Measurements from ENCODE around the gene PWWP2B.

PWWP2B gene

GRCh38 chr10:132425029-132425756, 28.2 kb downstream of the PWWP2B start:
- Histone ChIP-seq H3K4me1 (ENCODE audit: insufficient read depth, low read length) (peaks cover 18% of the 10 kb centered on the region; the same call in 1 of the 2 replicates), H3K9ac (ENCODE audit: low read depth, low read length) (no peak overlapping the region)

GRCh38 chr10:132425757-132426155, 28.8 kb downstream of the PWWP2B start:
- H3K9ac ChIP-seq (ENCODE audit: low read depth, low read length), result no peak overlapping the region
- H3K4me1 ChIP-seq (ENCODE audit: insufficient read depth, low read length), result peaks cover 12% of the 10 kb centered on the region; the same call in 1 of the 2 replicates
- H3K36me3 ChIP-seq (ENCODE audit: insufficient read depth, low read length), result no peaks in the 10 kb centered on the region
- H3K9me3 ChIP-seq (ENCODE audit: control insufficient read depth, insufficient read depth, low read length), result no peaks in the 10 kb centered on the region

More at GRCh38 chr10:132425029-132425756, 28.2 kb downstream of the PWWP2B start:
- Histone ChIP-seq H3K36me3 (ENCODE audit: insufficient read depth, low read length) (no peaks in the 10 kb centered on the region), H3K9me3 (ENCODE audit: control insufficient read depth, insufficient read depth, low read length) (no peaks in the 10 kb centered on the region)

- Histone ChIP-seq H3K9me3 (ENCODE audit: control insufficient read depth, insufficient read depth, low read length) (no peaks in the 10 kb centered on the region), H3K9ac (ENCODE audit: low read depth, low read length) (no peak overlapping the region), H3K36me3 (ENCODE audit: insufficient read depth, low read length) (no peaks in the 10 kb centered on the region), H3K4me1 (ENCODE audit: insufficient read depth, low read length) (peaks cover 4% of the 10 kb centered on the region; the same call in 1 of the 2 replicates)
Observed at GRCh38 chr10:132427006-132427771, 30.2 kb downstream of the PWWP2B start.

- Histone ChIP-seq H3K9ac (ENCODE audit: low read depth, low read length) (no peak overlapping the region), H3K36me3 (ENCODE audit: insufficient read depth, low read length) (no peaks in the 10 kb centered on the region), H3K9me3 (ENCODE audit: control insufficient read depth, insufficient read depth, low read length) (no peaks in the 10 kb centered on the region), H3K4me1 (ENCODE audit: insufficient read depth, low read length) (no peaks in the 10 kb centered on the region; the same call in 1 of the 2 replicates)
Observed at GRCh38 chr10:132427939-132428367, 31.0 kb downstream of the PWWP2B start.

GRCh38 chr10:132428486-132428995, 31.5 kb downstream of the PWWP2B start:
- H3K9me3 ChIP-seq (ENCODE audit: control insufficient read depth, insufficient read depth, low read length), result no peaks in the 10 kb centered on the region
- H3K9ac ChIP-seq (ENCODE audit: low read depth, low read length), result no peak overlapping the region
- H3K36me3 ChIP-seq (ENCODE audit: insufficient read depth, low read length), result no peaks in the 10 kb centered on the region
- H3K4me1 ChIP-seq (ENCODE audit: insufficient read depth, low read length), result no peaks in the 10 kb centered on the region; the same call in 1 of the 2 replicates

GRCh38 chr10:132429281-132430230, 32.6 kb downstream of the PWWP2B start:
- Histone ChIP-seq H3K9me3 (ENCODE audit: control insufficient read depth, insufficient read depth, low read length) (no peaks in the 10 kb centered on the region), H3K9ac (ENCODE audit: low read depth, low read length) (no peak overlapping the region), H3K36me3 (ENCODE audit: insufficient read depth, low read length) (no peaks in the 10 kb centered on the region), H3K4me1 (ENCODE audit: insufficient read depth, low read length) (no peaks in the 10 kb centered on the region; the same call in 1 of the 2 replicates)

- H3K9me3 ChIP-seq (ENCODE audit: control insufficient read depth, insufficient read depth, low read length), result no peaks in the 10 kb centered on the region
- no peaks in the 10 kb centered on the region; the same call in 1 of the 2 replicates for H3K4me1 ChIP-seq (ENCODE audit: insufficient read depth, low read length)
- H3K9ac ChIP-seq (ENCODE audit: low read depth, low read length), result no peak overlapping the region
- H3K36me3 ChIP-seq (ENCODE audit: insufficient read depth, low read length), result no peaks in the 10 kb centered on the region
Observed at GRCh38 chr10:132430231-132430743, 33.3 kb downstream of the PWWP2B start.

- no peak overlapping the region for H3K9ac ChIP-seq (ENCODE audit: low read depth, low read length)
- no peaks in the 10 kb centered on the region; the same call in 1 of the 2 replicates for H3K4me1 ChIP-seq (ENCODE audit: insufficient read depth, low read length)
- no peaks in the 10 kb centered on the region for H3K9me3 ChIP-seq (ENCODE audit: control insufficient read depth, insufficient read depth, low read length)
- no peaks in the 10 kb centered on the region for H3K36me3 ChIP-seq (ENCODE audit: insufficient read depth, low read length)
Observed at GRCh38 chr10:132430861-132431271, 33.9 kb downstream of the PWWP2B start.

GRCh38 chr10:132431537-132432175, 34.7 kb downstream of the PWWP2B start:
- Histone ChIP-seq H3K9me3 (ENCODE audit: control insufficient read depth, insufficient read depth, low read length) (no peaks in the 10 kb centered on the region), H3K36me3 (ENCODE audit: insufficient read depth, low read length) (no peaks in the 10 kb centered on the region), H3K9ac (ENCODE audit: low read depth, low read length) (no peak overlapping the region), H3K4me1 (ENCODE audit: insufficient read depth, low read length) (no peaks in the 10 kb centered on the region; the same call in 1 of the 2 replicates)

- Histone ChIP-seq H3K36me3 (ENCODE audit: insufficient read depth, low read length) (no peaks in the 10 kb centered on the region), H3K4me1 (ENCODE audit: insufficient read depth, low read length) (no peaks in the 10 kb centered on the region; the same call in 1 of the 2 replicates), H3K9me3 (ENCODE audit: control insufficient read depth, insufficient read depth, low read length) (no peaks in the 10 kb centered on the region), H3K9ac (ENCODE audit: low read depth, low read length) (no peak overlapping the region)
Observed at GRCh38 chr10:132432176-132432540, 35.2 kb downstream of the PWWP2B start.

- no peaks in the 10 kb centered on the region for H3K9me3 ChIP-seq (ENCODE audit: control insufficient read depth, insufficient read depth, low read length)
- no peaks in the 10 kb centered on the region; the same call in 1 of the 2 replicates for H3K4me1 ChIP-seq (ENCODE audit: insufficient read depth, low read length)
- no peak overlapping the region for H3K9ac ChIP-seq (ENCODE audit: low read depth, low read length)
- no peaks in the 10 kb centered on the region for H3K36me3 ChIP-seq (ENCODE audit: insufficient read depth, low read length)
Observed at GRCh38 chr10:132433671-132434340, 36.8 kb downstream of the PWWP2B start.

GRCh38 chr10:132434405-132435005, 37.5 kb downstream of the PWWP2B start:
- H3K9ac ChIP-seq (ENCODE audit: low read depth, low read length), result no peak overlapping the region
- no peaks in the 10 kb centered on the region for H3K9me3 ChIP-seq (ENCODE audit: control insufficient read depth, insufficient read depth, low read length)
- no peaks in the 10 kb centered on the region for H3K36me3 ChIP-seq (ENCODE audit: insufficient read depth, low read length)
- H3K4me1 ChIP-seq (ENCODE audit: insufficient read depth, low read length), result no peaks in the 10 kb centered on the region; the same call in 1 of the 2 replicates
